H1 (cell line): ENCODE results near the gene PPP1R13B. TPM values are rescaled to one million over a fixed set of nuclear protein-coding genes. Genes with fewer than 3 reads are reported as not detected.

Source experiments
- ATF2 ChIP-seq: IDR thresholded peaks from 2 replicates; pipeline ENCODE4 v1.6.1; 2012; ENCODE audit warnings: low read length, inconsistent platforms
- polyA plus RNA-seq, 7 experiments: library from polyadenylated mRNA; depleted of rRNA in 3 of 7; stranded (reverse) in 5 of 7; unstranded in 2 of 7; fragments of >200 nt in 5 of 7; fragments of 200-250 nt in 2 of 7; gene quantifications; 1 replicate in 5 of 7; 2 replicates in 1 of 7; 4 replicates in 1 of 7; pipeline versions ENCODE4 v1.2.1 to v1.2.3, GENCODE V29; 2011 to 2013; ENCODE audit warnings: missing spikeins in 2 of 7, mixed read lengths in 2 of 7
- total RNA-seq: library from RNA; stranded (reverse); fragmentation: NEBNext Ultra II Directional; extraction: Animal tissue kit (Norgen Biotek cat#: 25700); gene quantifications from 2 replicates; pipeline ENCODE4 v1.2.1, GENCODE V29; 2021

Gene PPP1R13B
- total and polyA plus RNA-seq, 2 of the 8 experiments (the other 6 are each of a cell fraction or from before 2014, with no cell fraction given): 2.6 to 8.9 TPM

- no peak for TF ChIP-seq ATF2
Observed at GRCh38 chr14:103731916-103732867, 115.2 kb downstream of the PPP1R13B start (continued).
